GM19099 (cell line): ENCODE results near the gene HCFC1R1.

Experiments
- POLR2A ChIP-seq: IDR thresholded peaks from 3 replicates; pipeline ENCODE4 v1.6.1; 2011; ENCODE audit warnings: low read depth; ENCODE audit not compliant: insufficient read length; ENCODE audit errors: extremely low read depth

HCFC1R1 gene

DNA sequence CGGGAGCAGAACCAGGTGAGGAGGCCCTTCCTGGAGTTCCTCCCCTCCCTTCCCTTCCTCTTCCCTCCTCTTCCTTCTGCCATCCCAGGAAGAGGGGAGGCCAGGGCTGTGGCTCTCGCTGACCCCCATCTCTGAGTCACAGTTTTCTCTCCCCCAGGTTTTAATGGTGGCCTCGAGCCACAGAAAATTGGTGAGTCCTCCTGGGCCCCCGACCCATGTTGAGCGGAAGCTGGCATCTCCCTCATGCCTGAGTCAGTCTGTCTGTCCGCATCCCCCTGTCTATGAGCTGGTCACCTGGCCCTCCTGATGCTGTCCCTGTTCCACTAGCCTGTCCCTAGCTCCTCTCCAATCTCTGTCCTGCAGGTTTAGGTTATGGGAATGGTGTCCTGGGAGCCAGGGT lies 23.8 kb downstream of the HCFC1R1 start:
- no peak for TF ChIP-seq POLR2A

DNA sequence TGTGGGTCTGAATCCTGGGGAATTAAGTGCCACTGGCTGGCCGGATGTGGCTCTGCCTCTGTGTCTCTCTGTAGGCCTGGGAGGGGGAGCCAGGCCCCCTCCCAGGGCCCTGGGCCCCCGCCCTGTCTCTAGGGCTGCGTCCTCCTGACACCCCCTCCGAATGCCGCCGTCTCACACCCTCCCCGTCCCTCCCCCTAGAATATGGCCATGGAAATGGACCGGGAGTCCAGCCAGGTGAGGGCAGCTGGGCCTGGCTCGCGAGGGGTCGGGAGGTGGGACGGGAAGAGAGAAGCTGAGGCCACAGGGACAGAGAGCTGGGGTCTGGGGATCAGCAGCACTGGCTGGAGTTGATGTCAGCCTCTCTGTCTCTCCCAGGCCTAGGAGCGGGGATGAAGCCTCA lies 27.4 kb downstream of the HCFC1R1 start:
- TF ChIP-seq POLR2A = no peak

DNA sequence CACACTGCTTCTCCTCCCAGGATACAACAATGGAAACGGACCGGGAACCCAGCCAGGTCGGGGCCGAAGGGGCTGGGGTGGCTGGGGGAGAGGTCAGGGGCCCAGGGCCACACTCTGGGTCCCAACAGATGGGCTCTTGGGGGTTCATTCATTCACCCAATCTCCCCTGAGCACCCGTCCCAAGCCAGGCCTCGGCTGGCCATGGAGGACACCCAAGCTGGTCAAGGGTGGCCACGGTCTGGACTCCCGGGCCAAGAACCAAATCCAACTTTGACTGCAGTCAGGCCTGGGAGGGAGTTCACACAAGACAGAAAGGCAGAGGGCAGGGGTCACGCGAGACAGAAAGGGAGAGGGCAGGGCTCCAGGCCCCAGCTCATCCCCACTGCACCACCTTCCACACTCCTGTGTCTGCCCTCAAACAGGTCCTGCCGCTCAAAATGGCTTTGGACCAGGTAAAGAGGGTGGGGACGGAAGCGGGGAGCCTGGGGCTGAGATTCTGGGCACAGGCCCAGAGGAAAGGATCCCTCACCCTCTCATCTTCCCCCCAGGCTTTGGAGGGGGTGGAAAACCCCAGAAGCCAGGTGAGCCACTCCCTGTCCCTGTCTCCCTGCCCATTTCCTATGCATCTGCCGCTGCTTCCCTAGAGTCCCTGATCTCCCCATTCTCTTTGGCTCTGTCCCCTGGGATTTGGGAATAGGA lies 31.2 kb downstream of the HCFC1R1 start:
- no peak for TF ChIP-seq POLR2A

DNA sequence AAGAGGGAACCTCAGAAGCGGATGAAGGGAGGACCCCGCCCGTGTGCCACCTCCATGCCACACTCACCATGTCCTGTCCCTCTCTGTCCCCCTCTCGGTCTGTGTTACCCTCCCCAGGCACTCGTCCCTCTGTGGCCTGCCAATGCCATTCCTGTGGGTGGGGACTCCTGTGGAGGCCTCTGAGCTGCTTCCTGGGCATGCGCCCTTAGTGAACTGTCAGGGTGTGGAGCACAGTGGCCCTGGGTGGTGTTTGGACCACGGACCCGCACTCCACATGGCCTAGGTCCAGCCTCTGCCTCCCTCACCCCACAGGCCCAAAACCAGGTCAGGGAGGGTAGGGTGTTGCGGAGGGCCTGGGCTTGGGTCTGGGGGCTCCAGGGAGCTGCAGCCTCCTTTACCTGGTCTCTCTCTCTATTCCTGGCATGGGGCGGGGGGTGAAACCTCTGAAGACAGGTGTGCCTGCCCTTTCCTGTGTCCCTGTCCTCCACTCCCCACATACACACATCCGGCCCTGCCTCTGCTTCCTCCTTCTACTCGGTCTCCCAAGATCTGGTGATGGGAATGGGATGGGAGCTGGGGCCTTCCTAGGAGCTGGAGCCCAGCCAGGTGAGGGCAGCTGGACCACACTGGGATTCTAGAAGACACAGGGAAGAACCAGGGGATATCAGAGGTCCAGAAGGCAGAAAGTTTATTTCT lies 32.0 kb downstream of the HCFC1R1 start:
- no peak for TF ChIP-seq POLR2A

DNA sequence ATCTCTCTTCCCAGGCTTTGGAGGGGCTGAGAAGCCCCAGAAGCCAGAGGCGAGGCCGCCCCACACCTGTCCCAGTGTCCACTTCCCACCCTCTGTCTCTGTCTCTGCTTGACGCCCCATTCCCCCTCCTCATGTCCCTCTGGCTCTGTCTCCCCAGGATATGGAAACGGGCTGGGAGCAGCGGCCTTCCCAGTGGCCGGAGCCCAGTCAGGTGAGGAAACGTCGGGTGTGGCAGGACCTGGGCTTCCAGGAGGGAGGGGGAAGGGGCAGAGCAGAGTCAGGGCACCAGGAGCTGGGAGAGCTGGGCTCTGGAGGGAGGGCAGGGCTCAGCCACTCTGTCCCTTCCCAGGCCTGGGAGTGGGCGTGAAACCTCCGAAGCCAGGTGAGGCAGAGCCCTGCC lies 32.9 kb downstream of the HCFC1R1 start:
- no peak for TF ChIP-seq POLR2A

DNA sequence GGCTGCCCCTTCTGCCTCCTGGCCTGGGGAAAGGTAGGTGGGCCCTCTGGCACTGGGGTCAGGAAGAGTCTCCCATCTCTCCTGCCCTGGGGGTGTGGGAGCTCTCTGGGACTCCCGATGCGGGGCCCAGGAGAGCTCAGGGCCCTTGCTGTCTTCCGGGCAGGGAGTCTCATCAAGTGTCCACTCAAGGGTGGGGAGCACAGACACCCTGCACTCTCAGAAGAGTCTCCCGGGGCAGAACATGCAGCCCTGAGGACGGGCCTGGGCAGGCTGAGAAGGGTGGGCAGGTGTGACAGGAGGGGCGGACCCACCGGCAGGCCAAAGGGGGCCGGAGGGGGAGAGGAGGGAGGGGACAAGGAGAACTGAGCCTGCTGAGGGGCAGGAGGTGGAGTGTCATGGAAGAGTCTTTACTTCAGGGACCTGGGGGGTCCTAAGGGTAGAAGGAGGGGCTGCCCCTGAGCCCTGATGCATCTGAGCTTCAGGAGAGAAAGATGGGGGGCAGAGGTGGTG lies 35.1 kb downstream of the HCFC1R1 start:
- TF ChIP-seq POLR2A = no peak

DNA sequence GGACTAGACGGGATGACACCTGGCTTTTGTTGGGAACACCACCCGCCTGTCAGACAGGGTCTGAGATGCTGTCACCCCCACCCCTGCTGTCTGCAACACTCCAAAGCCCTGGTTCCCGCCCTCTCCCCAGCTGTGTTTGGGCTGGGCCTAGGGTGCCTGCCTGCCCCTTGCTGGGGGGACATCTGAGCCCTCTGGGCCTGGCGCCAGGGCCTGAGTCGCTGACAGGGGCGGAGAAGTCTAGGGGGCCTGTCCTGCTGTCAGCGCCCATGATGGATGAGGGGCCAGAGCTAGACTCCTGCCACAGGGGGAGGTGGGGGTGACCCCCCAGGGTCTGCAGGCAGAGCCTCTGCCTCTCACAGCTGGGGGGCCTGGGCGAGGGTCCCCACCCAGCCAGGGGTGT lies 35.9 kb downstream of the HCFC1R1 start:
- TF ChIP-seq POLR2A = no peak

DNA sequence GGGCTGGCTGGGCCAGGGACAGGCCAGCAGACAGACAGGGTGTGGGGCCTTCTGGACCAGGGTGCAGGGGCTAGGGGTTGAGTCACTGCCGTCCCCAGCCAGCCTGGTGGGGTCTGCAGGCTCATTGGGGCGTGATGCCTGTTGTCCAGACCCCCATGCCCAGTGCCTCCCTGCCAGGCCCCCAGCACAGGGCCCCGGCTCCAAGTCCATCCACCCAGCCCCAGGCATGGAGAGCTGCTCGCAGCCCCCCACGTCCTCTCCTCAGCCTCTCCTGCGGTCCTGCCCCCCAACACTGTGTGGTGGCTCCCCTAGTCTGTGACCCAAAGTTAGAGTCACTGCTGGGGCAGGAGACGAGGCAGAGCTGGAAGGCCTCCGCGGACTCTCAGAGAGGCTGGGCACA lies 36.5 kb downstream of the HCFC1R1 start:
- TF ChIP-seq POLR2A = no peak

DNA sequence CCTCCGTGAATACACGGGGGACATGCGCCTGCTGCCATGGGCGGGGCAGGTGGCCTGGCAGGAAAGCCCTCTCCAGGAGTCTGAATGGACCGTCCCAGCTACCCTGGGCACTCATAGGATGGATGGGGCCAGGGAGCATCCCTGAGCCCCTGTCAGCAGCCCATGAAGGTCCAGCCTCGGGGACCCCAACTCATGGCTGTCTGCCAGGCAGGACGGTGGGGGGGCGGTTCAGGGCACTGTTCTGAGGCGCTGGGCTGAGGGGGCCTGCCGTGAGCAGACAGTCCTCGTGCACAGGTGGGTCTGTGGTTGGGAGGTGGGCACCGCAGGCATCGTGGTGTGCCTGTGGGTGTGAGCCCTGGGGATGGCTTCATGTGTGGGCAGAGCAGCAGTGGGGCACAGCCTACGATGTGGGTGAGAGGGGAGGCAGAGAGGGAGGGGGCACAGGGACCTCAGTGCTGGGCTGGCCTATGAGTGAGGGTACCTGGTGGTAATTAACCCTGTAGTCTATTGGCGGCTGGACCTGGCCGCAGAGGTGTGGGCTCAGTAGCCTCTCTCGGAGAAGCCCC lies 37.0 kb downstream of the HCFC1R1 start:
- no peak for TF ChIP-seq POLR2A

DNA sequence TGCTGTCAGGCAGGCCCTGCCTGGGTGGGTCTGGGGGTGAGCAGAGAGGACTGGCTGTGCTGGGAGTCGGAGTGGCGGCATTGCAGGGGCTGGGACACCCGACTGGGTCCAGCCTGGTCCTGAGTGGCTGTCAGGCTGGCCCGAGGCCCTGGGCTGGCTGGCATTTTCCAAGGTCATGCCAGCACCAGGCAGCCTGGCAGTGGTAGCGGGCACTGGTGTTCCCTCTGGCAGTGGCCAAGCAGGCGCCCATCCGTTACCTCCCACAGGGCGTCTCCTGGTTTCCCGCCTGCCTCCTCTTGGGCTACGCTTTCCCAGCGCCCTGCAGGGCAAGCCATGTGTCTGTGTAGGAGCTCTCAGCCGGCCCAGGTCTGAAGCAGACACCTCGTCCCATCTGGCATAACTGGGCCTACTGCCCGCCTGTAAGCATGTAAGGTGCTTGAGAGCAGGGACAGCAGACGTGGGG lies 37.8 kb downstream of the HCFC1R1 start:
- TF ChIP-seq POLR2A = no peak

DNA sequence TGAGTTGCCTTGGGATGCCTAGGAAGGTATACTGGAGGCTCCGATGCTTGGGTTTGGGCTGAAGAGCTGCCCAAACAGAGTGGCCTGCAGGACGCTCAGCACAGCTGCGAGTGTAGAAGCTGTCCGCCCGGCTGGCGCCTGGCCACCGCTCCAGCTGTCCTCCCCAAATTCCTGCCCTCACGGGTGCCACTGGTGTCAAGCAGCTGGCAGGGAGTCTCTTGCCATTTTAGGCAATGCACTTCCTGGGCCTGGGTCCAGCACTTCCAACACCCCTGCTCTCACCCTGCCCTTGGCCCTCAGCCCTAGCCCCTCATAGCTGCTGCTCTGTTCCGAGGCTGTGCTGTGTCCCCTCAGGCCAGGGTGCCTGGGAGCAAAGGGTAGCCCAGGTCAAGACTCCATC lies 38.3 kb downstream of the HCFC1R1 start:
- no peak for TF ChIP-seq POLR2A

DNA sequence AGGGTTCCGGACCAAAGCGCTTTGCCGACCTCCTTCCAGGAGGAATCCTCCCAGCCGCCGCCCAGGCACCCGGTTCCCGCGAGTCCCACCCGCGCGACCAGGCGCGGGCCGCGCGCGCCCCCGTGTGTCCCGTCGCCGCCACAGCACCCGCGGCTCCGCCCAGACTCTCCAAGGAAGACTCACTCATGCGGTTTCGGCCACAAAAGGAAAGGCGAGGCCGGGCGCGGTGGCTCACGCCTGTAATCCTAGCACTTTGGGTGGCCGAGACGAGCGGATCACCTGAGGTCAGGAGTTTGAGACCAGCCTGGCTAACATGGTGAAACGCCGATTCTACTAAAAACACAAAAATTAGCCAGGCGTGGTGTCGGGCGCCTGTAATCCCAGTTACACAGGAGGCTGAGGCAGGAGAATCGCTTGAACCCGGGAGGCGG lies 40.0 kb downstream of the HCFC1R1 start:
- peak; percentile 42 for TF ChIP-seq POLR2A

DNA sequence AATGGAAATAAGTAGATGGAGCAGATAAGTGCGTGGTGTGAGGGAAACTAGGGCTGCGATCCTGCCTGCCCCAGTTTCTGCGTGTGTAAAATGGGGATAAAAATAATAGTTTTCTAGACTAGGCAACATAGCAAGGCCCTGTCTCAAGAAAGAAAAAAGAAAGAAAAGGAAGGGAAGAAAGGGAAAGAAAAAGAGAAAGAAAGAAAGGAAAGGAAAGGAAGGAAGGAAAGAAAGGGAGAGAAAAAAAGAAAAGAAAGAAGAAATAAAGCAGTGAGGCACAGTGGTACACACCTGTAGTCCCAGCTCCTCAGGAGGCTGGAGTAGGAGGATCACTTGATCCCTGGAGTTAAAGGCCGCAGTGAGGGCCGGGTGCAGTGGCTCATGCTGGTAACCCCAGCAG lies 41.3 kb downstream of the HCFC1R1 start:
- no peak for TF ChIP-seq POLR2A

DNA sequence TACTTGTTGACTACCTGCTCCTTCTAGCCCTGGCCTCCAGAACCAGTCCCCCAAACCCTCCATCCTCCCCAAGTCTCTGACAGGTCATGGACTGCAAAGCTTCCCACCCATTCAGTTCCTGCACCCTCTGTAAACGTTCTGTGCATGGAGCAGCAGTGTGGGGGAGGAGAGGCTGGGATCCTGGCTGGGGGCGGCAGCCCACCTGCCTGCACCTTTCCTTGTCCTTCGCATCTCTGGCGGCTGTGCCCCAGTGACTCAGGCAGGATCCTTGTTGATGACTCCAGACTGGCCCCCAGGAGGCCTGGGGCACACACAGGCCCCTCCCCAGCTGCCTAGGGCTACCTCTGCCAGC lies 41.9 kb downstream of the HCFC1R1 start:
- no peak for TF ChIP-seq POLR2A

DNA sequence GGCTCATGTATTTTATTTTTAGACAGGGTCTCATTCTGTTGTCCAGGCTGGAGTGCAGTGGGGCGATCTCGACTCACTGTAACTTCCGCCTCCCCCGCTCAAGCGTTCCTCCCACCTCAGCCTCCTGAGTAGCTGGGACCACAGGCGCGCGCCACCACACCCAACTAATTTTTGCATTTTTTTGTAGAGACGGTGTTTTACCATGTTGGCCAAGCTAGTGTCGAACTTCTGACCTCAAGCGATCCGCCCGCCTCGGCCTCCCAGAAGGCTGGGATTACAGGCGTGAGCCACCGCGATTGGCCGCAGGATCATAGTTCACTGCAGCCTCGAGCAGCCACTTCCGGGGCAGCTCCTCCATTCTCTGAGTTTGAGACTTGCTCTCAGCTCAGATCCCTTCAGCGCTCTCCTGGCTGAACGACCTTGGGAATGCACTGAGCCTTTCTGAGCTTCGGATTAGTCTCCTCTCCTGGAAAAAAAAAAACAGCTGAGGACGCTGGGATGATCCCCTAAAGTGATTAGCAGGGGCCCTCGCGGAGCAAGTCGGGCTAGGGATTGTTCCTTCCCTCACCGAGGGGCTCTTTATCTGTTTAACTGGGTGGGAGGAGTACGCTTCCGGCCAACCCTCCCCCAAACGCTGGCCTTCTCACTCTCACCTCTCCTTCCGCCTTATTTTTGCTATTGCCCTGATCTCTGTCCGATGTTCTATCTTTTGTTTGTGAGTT lies 42.4 kb downstream of the HCFC1R1 start:
- TF ChIP-seq POLR2A = no peak
